ENCODE measurements around the gene RALGAPB.

The RALGAPB gene

GRCh38 chr20:38548356-38549083 lies 75.9 kb downstream of the RALGAPB start:
- no peak for DNase-seq (ENCODE audit: low read depth)

- no peak for DNase-seq (ENCODE audit: low read depth)
These were observed 77.6 kb downstream of the RALGAPB start for GRCh38 chr20:38550274-38550673.

- no peak for DNase-seq (ENCODE audit: low read depth)
These were observed 78.5 kb downstream of the RALGAPB start for GRCh38 chr20:38551056-38551626.

GRCh38 chr20:38554986-38555385 lies 82.3 kb downstream of the RALGAPB start:
- no peak for DNase-seq (ENCODE audit: low read depth)

- DNase-seq (ENCODE audit: low read depth) = no peak
These were observed 82.8 kb downstream of the RALGAPB start for GRCh38 chr20:38555395-38555794.

GRCh38 chr20:38557174-38557573 lies 84.5 kb downstream of the RALGAPB start:
- no peak for DNase-seq (ENCODE audit: low read depth)

- no peak for DNase-seq (ENCODE audit: low read depth)
These were observed 86.1 kb downstream of the RALGAPB start for GRCh38 chr20:38558596-38559360.

GRCh38 chr20:38559764-38560163 lies 87.1 kb downstream of the RALGAPB start:
- no peak for DNase-seq (ENCODE audit: low read depth)

GRCh38 chr20:38563802-38564431 lies 91.3 kb downstream of the RALGAPB start:
- no peak for DNase-seq (ENCODE audit: low read depth)

- no peak for DNase-seq (ENCODE audit: low read depth)
These were observed 92.0 kb downstream of the RALGAPB start for GRCh38 chr20:38564680-38565079.

- no peak for DNase-seq (ENCODE audit: low read depth)
These were observed 93.5 kb downstream of the RALGAPB start for GRCh38 chr20:38566036-38566598.

- no peak for DNase-seq (ENCODE audit: low read depth)
These were observed 97.3 kb downstream of the RALGAPB start for GRCh38 chr20:38569747-38570525.

- no peak for DNase-seq (ENCODE audit: low read depth)
These were observed 100.8 kb downstream of the RALGAPB start for GRCh38 chr20:38573413-38573812.

- no peak for DNase-seq (ENCODE audit: low read depth)
These were observed 106.7 kb downstream of the RALGAPB start for GRCh38 chr20:38579219-38579910.

- no peak for DNase-seq (ENCODE audit: low read depth)
These were observed 107.3 kb downstream of the RALGAPB start for GRCh38 chr20:38579921-38580320.

- DNase-seq (ENCODE audit: low read depth) = no peak
These were observed 108.4 kb downstream of the RALGAPB start, which contains the start of gene ADIG for GRCh38 chr20:38581013-38581412. TSS of gene ADIG (plus strand) at chr20:38581197. CDS start at chr20:38581251, 54 bp downstream.

- DNase-seq (ENCODE audit: low read depth) = no peak
These were observed 109.3 kb downstream of the RALGAPB start for GRCh38 chr20:38581830-38582358.

- no peak for DNase-seq (ENCODE audit: low read depth)
These were observed 110.7 kb downstream of the RALGAPB start for GRCh38 chr20:38583306-38583705.

GRCh38 chr20:38584099-38584763 lies 111.6 kb downstream of the RALGAPB start:
- no peak for DNase-seq (ENCODE audit: low read depth)
